Activated CD8-positive, alpha-beta memory T cell treated with anti-CD3 and anti-CD28 coated beads, Interleukin-2, amount 50 U/mL, for 24 hours (primary cell): Measurements from ENCODE around the gene SP140.
"Not testable (repeated sequence)": the region's sequence is repeated elsewhere in the genome, so short reads cannot be mapped to it uniquely, and the experiment has no call there.

Source experiments
- DNase-seq: peaks from one replicate; pipeline ENCODE4 v3.0.0-alpha.2; 2020; ENCODE audit errors: extremely low read depth

Gene SP140

DNA sequence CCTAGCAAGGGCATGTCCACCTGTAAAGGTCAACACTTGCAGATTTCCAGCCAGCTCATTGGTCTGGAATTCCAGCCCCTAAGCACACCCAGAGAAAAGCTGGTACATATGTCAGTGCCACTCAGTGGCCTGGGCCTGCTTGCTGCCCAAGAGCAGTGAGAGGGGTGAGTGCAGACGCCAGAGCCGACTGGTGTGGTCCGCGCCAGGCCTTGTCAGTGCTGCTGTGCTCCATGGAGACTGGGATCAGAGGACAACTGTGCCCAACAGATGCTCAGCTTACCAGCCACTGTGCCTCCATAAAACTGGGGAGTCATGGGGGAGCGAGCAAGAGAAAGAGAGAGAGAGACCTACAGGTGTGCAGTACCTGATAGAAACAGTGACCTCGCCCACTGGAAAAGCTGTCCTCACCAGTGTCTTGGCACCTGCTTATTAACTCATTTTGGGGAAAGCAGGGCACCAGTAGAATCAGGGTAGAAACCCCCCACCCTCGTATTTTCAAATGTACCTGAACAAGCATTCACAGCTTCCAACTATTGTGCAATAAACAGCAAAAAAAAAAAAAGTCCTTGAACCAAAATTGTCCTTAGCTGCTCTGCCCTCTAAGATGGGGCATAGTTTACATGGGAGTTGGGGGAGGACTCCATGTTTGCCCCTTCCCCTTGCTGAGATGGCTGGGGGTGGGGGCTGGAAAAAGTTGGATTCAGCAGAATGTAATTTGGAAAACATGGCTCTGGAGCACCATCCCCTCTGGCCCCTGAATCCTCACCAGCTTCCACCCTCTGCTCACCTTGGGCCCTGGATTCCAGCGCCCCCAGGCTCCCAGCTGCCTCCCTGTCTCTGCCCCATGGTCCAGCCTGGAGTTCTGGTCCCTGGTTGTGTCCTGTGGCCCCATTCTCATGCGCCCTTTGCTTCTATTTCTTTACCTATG is 100.0 kb downstream of the SP140 start:
- no peak for DNase-seq

- DNase-seq: peak; percentile 38
Observed at GRCh38 chr2:230326453-230327417, 101.2 kb downstream of the SP140 start, which contains the start of gene SP140L. Gene SP140L, plus strand, starts transcription at chr2:230327193. Its CDS starts 77 bp downstream, at chr2:230327270.

- DNase-seq: no peak
Observed at GRCh38 chr2:230327418-230328154, 102.0 kb downstream of the SP140 start.

GRCh38 chr2:230328155-230328458 is 102.6 kb downstream of the SP140 start:
- DNase-seq: no peak

GRCh38 chr2:230329946-230330605 is 104.5 kb downstream of the SP140 start:
- DNase-seq: no peak

DNA sequence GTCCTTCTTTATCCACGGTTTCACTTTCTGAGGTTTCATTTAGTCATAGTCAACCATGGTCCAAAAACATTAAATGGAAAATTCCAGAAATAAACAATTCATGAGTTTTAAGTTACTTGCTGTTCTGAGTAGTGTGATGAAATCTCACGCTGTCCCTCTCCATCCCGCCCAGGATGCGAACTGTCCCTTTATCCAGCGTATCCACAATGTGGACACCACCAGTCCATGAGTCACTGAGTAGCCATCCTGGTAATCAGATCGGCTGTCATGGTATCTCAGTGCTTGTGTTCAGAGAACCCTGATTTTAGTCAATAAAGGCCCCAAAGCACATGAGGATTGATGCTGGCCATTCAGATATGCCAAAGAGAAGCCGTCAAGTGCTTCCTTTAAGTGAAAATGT is 105.2 kb downstream of the SP140 start:
- DNase-seq: no peak

GRCh38 chr2:230335461-230335863 is 109.9 kb downstream of the SP140 start:
- no peak for DNase-seq

GRCh38 chr2:230335864-230336506 is 110.4 kb downstream of the SP140 start:
- no peak for DNase-seq

DNA sequence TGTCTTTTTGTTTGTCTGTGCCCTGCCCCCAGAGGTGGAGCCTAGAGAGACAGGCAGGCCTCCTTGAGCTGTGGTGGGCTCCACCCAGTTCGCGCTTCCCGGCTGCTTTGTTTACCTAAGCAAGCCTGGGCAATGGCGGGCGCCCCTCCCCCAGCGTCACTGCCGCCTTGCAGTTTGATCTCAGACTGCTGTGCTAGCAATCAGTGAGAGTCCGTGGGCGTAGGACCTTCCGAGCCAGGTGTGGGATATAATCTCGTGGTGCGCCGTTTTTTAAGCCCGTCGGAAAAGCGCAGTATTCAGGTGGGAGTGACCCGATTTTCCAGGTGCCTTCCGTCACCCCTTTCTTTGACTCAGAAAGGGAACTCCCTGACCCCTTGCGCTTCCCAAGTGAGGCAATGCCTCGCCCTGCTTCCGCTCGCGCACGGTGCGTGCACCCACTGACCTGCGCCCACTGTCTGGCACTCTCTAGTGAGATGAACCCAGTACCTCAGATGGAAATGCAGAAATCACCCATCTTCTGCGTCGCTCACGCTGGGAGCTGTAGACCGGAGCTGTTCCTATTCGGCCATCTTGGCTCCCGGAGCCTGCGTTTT is 116.5 kb downstream of the SP140 start:
- not testable (repeated sequence) for DNase-seq

DNA sequence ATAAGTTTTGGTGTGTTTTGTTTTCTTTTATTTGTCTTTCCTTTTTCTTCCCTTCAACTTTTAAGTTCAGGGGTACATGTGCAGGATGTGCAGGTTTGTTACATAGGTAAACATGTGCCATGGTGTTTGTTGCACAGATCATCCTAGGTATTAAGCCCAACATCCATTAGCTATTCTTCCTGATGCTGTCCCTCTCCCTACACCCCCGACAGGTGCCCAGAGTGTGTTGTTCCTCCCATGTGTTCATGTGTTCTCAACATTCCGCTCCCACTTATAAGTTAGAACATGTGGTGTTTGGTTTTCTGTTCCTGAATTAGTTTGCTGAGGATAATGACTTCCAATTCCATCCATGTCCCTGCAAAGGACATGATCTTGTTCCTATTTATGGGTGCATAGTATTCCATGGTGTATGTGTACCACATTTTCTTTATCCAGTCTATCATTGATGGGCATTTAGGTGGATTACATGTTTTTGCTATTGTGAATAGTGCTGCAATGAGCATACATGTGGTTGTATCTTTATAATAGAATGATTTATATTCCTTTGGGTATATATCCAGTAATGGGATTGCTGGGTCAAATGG is 117.6 kb downstream of the SP140 start:
- not testable (repeated sequence) for DNase-seq

- no peak for DNase-seq
Observed at GRCh38 chr2:230343747-230344146, 118.2 kb downstream of the SP140 start.

GRCh38 chr2:230346465-230346864 is 120.9 kb downstream of the SP140 start:
- no peak for DNase-seq

DNA sequence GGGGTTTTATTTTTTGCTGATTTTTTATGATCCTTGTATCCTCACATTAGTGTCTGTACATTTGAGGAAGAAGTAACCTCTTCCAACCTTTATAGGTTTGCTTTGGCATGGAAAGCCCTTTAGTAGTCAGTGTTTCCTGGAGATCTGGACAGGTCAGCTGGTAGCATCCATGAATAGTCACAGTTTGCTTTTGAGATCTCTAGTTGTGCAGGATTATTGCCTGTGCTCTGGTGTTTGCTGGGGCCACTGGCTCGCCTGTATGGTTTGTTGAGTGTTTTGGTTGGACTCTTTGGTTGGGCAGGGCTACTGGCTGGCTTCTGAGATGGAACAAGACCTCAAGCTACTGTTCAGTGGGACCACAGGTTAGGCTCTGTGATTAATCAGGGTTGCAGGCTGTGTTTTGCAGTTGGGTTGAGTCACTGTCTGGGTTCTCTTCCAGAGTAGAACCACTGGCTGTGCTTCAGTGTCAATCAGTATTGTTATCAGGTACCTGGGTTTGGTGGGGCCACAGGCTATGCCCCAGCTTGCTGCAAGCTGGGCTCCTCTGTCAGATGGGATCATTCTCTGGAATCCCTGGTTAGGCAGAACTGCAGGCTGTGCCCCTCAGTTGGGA is 121.5 kb downstream of the SP140 start:
- no peak for DNase-seq

DNA sequence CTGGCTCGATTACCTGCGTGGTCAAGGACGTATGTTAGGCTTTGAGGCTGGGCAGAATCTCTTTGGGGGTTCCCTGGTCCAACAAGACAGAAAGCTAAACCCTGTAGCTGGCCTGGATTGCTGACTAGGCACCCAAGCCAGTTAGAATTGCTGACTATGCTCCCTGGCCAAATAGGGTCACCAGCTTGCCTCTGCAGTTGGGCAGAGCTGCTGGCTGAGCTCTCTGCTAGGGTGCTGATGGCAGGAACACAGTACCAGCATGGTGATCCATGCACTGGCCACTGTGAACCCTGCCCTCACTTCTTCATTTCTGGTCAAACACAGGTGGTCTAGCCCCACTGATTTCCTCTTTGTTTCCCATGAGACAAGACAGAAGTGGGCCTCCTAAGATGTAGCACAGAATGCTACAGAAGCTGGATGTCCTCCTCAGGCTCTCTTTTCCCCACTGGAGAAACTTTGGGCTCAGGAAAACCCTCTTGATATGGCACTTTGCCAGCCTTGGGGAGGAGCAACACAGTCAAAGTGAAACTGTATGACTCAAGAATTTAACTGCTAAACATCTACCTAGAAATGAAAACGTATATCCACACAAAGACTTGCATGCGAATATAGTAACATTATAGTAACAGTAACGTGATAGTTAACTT is 122.2 kb downstream of the SP140 start:
- no peak for DNase-seq

GRCh38 chr2:230348787-230349186 is 123.3 kb downstream of the SP140 start:
- no peak for DNase-seq

- DNase-seq: no peak
Observed at GRCh38 chr2:230356084-230356483, 130.5 kb downstream of the SP140 start.

- DNase-seq: no peak
Observed at GRCh38 chr2:230358305-230358704, 132.8 kb downstream of the SP140 start.

- DNase-seq: no peak
Observed at GRCh38 chr2:230360028-230360427, 134.5 kb downstream of the SP140 start.
